GM12873 (cell line): Measurements from ENCODE around the gene NKX2-1.

ENCODE experiments used
- TF ChIP-seq, protein P1 (sequence below): IDR thresholded peaks from 2 replicates; pipeline ENCODE4 v1.5.1; 2012; ENCODE audit warnings: low read depth, mild to moderate bottlenecking, moderate library complexity, low read length, control low read depth; ENCODE audit not compliant: insufficient read depth; ENCODE audit errors: missing control alignments

Gene NKX2-1

DNA sequence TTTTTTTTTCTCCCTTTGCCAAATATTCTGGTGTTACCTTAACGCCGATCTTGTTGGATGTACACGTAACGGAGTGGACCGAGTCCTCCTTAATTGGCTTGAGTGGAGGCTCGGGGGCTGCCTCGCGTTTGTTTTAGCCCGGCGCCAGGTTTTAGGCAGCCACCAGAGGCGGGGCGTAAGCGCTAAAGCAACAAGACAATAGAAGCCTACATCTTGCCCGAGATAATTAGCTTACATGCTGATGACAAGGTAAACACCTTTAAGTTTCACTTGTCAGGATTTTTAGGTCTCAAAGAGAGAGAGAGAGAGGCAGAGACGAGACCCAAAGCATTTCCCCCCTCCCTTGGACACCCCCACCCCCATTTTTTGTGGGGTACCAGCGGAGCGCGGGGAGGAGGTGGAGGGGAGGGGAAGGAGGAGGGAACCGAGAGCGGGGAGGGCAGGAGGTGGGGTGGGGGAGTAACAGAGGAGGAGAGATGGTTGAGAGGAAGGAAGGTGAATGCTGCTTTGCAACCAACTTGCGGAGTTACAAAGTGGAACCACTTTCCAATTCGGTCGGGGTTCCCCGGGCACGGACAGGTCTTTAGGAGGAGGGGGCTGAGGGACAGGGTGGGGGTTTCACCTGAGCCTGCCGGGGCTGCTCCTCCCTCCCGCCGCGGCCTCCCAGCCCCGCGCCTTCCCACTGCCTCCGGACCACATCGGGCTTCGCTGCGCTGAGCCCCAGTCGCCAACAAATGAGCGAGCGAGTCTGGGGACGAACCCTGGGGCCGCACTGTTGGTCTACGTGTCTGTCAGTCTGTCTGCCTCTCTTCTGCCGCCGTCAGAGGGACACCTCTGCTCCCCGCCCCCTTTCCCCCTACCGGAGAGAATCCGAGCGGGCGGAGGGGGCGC lies at the start of gene NKX2-1:
NKX2-1 (minus strand) TSS at position 802 of the 891 bp plus-strand sequence; CDS start at position 699, 103 bp downstream.
- TF ChIP-seq, protein P1, sequence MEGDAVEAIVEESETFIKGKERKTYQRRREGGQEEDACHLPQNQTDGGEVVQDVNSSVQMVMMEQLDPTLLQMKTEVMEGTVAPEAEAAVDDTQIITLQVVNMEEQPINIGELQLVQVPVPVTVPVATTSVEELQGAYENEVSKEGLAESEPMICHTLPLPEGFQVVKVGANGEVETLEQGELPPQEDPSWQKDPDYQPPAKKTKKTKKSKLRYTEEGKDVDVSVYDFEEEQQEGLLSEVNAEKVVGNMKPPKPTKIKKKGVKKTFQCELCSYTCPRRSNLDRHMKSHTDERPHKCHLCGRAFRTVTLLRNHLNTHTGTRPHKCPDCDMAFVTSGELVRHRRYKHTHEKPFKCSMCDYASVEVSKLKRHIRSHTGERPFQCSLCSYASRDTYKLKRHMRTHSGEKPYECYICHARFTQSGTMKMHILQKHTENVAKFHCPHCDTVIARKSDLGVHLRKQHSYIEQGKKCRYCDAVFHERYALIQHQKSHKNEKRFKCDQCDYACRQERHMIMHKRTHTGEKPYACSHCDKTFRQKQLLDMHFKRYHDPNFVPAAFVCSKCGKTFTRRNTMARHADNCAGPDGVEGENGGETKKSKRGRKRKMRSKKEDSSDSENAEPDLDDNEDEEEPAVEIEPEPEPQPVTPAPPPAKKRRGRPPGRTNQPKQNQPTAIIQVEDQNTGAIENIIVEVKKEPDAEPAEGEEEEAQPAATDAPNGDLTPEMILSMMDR = no peak

DNA sequence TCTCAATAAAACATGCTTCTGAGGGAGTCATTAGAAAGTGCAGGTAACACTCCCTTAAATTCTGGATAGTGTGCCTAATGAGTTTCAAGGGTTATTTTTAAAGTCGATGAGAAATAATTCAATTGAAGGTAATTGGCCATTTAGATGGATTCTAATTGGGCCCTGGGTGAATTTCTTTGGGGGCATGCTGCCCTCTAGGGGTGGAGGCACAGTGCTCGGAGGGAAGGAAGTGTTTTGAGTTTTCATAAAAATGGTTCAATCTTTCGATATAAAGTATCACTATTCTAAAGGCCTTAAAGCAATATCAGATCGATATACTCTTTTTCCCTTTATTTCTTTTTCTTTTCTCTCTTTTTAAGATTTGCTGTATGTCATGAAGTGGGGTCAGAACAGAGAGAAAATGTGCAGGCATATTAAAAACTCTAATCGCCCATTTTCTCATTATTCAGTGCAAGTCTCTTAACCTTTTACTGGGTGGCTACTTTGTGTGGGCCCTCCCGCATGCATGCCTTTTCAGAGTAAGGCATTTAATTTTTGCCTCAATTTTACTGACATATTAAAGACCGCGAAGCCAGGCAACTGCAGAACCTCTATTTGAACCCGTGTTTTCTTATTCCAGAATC lies 36.9 kb upstream of the NKX2-1 start:
- TF ChIP-seq, protein P1 = peak; percentile 68

DNA sequence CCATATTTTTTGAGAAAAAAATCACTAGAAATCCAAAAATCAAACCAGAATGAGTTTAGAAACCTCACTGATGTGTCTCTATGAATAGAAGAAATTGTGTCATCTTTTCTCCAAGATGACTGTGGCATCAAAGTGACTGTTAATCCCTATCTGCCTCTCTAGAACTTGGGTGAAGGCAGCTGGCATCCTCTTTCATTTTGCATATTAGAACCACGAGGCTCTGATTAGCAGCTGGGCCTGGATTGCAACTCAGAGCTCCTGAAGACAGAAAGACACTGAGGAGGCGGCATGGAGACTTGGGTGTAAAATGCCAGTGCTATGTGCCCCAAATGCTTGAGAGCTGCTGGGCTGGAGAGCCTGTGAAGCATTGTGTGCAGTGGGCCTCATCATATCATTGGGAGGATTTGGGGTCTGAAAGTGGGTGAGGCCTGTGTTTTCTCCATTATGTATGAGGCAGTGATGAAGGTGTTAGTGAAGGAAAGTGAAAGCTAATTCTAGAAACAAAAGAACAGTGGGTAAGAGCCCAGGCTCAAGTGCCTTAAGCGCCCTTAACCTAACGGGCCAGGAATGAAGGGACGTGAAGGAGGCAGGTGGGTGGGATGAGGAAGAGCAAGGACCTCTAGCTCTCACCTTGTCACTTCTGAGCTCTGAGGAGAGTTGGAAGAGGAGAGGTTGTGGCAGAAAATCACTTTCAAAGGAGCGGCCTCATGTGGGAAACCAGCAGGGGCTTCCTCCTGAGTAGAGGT lies 36.1 kb upstream of the NKX2-1 start:
- TF ChIP-seq, protein P1 = no peak

DNA sequence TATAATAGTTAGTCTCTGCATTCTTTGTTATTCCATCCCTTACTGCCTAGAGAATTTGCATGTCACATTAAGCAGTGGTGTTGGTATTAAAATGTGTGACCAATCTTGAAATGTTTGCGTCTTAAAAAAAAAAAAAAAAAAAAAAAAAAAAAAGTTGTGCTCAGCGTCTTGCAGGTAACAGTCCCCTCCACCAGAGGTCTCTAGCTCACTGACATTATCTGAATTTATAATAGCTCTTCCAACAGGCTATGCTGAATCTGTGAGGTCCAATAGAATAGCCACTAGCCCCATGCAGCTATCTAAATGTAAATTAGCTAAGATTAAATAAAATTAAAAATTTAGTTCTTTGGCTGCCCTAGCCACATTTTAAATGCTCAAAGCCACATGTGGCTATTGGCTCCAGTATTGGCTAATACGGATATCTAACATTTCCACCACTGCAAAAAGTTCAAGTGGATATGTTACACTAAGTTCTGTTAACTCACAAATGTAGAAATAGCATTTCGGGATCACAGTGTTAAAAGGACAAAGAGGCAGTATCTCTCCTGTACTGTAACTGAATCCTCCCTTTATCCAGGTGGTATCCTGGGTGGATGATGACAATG lies 33.7 kb upstream of the NKX2-1 start:
- TF ChIP-seq, protein P1 = peak; percentile 70

DNA sequence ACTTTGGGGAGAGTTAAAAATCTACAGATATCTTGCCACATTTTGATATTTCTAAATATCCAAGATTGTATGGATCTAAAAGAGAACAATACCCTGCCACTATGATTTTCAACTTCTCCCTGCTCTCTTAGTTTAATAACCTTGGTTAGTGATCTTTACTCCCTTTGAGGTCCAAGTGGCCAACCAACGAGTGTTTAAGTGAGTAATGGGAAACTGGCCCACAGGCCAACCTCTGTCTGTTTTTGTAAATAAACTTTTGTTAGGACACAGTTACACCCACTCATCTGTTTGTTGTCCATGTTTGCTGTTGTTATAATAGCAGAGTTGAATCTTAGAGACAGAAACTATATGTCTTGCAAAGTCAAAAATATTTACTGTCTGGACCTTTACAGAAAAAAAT lies 30.9 kb upstream of the NKX2-1 start:
- TF ChIP-seq, protein P1 = no peak

DNA sequence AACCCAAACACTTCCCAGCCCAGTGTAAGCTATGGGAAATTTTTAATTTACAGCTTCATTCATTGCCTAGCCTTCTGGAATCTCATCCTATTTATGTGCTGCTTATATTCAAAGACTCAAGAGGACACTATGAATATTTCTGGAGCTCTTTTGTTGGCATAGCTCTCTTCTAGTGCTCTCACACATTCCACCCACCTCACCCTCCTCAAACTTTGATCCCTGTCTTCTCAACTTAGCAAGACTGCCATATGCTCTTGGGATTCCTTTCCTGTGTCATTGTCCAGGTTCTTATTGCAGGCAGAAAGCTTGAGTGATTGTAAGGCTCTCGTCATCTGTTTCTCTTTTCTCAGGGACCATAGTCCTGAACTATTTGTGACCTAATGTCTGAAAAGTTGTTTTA lies 18.0 kb upstream of the NKX2-1 start:
- TF ChIP-seq, protein P1 = no peak
